Activated T-cell treated with anti-CD3 and anti-CD28 coated beads for 24 hours (primary cell): ENCODE data around the gene RBKS.
"Not testable (repeated sequence)": the region's sequence is repeated elsewhere in the genome, so short reads cannot be mapped to it uniquely, and the experiment has no call there.

Source experiments
- DNase-seq: peaks from one replicate; pipeline ENCODE4 v3.0.0-alpha.2; 2020; ENCODE audit warnings: low read depth

The RBKS gene

GRCh38 chr2:27762951-27763906 is 127.0 kb downstream of the RBKS start:
- DNase-seq, result no peak

- no peak for DNase-seq
Observed at GRCh38 chr2:27756544-27757498, 133.4 kb downstream of the RBKS start.

- DNase-seq, result no peak
Observed at GRCh38 chr2:27756091-27756490, 134.1 kb downstream of the RBKS start.

- no peak for DNase-seq
Observed at GRCh38 chr2:27754831-27755230, 135.4 kb downstream of the RBKS start.

- DNase-seq, result peak; percentile 63
Observed at GRCh38 chr2:27754138-27754588, 136.0 kb downstream of the RBKS start.

- DNase-seq, result no peak
Observed at GRCh38 chr2:27752551-27753237, 137.5 kb downstream of the RBKS start.

- DNase-seq, result no peak
Observed at GRCh38 chr2:27751377-27751776, 138.8 kb downstream of the RBKS start.

GRCh38 chr2:27748803-27749554 is 141.2 kb downstream of the RBKS start:
- not testable (repeated sequence) for DNase-seq

GRCh38 chr2:27747827-27748352 is 142.3 kb downstream of the RBKS start:
- no peak for DNase-seq

- DNase-seq, result no peak
Observed at GRCh38 chr2:27746325-27746724, 143.9 kb downstream of the RBKS start.

- DNase-seq, result not testable (repeated sequence)
Observed at GRCh38 chr2:27745494-27745893, 144.7 kb downstream of the RBKS start.

- DNase-seq, result no peak
Observed at GRCh38 chr2:27742571-27742970, 147.6 kb downstream of the RBKS start.

- no peak for DNase-seq
Observed at GRCh38 chr2:27741673-27742072, 148.5 kb downstream of the RBKS start.

- no peak for DNase-seq
Observed at GRCh38 chr2:27739058-27739373, 151.2 kb downstream of the RBKS start.

GRCh38 chr2:27738349-27739057 is 151.7 kb downstream of the RBKS start:
- no peak for DNase-seq

- DNase-seq, result no peak
Observed at GRCh38 chr2:27737676-27738348, 152.4 kb downstream of the RBKS start.

- no peak for DNase-seq
Observed at GRCh38 chr2:27736890-27737204, 153.3 kb downstream of the RBKS start.

GRCh38 chr2:27736031-27736889 is 153.9 kb downstream of the RBKS start:
- no peak for DNase-seq

- DNase-seq, result peak; percentile 53
Observed at GRCh38 chr2:27735263-27735904, 154.8 kb downstream of the RBKS start.
